SK-N-SH (cell line): ENCODE measurements around the gene ZNF280A. TPM values are rescaled to one million over a fixed set of nuclear protein-coding genes. Genes with fewer than 3 reads are reported as not detected.

ENCODE experiments used
- CTCF ChIA-PET: fragments of 300-600, 350-600 bp; formaldehyde crosslinking; extraction: SDS; loops from one replicate; lab custom pipeline; 2021; lab: Yijun Ruan, JAX
- POLR2A ChIA-PET: fragments of 350-600 bp; sonication (Branson Sonifier 250); formaldehyde crosslinking; extraction: SDS; loops from one replicate; lab custom pipeline; 2020; ENCODE audit warnings: antibody characterized with exemption, inconsistent platforms; lab: Yijun Ruan, JAX
- DNase-seq: peaks from one replicate; pipeline ENCODE4 v3.0.0; 2012
- H2AFZ ChIP-seq: fragments of 200-600 bp; sonication (generic); 2 replicates; pipeline ENCODE4 v1.8.1; 2016; ENCODE audit warnings: antibody characterized with exemption, mild to moderate bottlenecking, low read depth
- H3F3A ChIP-seq: fragments of 200-600 bp; sonication (generic); replicated peaks from 2 replicates; pipeline ENCODE3; 2016; ENCODE audit warnings: antibody characterized with exemption, mild to moderate bottlenecking; ENCODE audit not compliant: insufficient read depth
- H3K27ac ChIP-seq, 2 experiments: fragments of 200-500 bp in 1 of 2; fragments of 200-600 bp in 1 of 2; sonication (Bioruptor generic) in 1 of 2; sonication (generic), shearing (Covaris generic) in 1 of 2; 2 replicates each; pipeline versions ENCODE4 v1.5.1 to v1.6.1; 2014 to 2016; ENCODE audit warnings: low read depth in 2 of 2, inconsistent platforms in 1 of 2, low read length in 1 of 2, mild to moderate bottlenecking in 1 of 2, mixed read lengths in 1 of 2
- H3K27me3 ChIP-seq: fragments of 200-600 bp; sonication (generic), shearing (Covaris generic); 2 replicates; pipeline ENCODE4 v1.6.1; 2016; ENCODE audit warnings: mixed run types; ENCODE audit not compliant: insufficient read depth
- H3K36me3 ChIP-seq, 2 experiments: fragments of 200-500 bp in 1 of 2; fragments of 200-600 bp in 1 of 2; sonication (Bioruptor generic) in 1 of 2; sonication (generic) in 1 of 2; replicated peaks in 1 of 2; 2 replicates each; pipeline versions ENCODE3 to v1.5.1; 2014 to 2016; ENCODE audit warnings: low read length in 1 of 2, mild to moderate bottlenecking in 1 of 2; ENCODE audit not compliant: insufficient read depth in 2 of 2, control insufficient read depth in 1 of 2
- H3K4me1 ChIP-seq, 2 experiments: fragments of 200-500 bp in 1 of 2; fragments of 200-600 bp in 1 of 2; sonication (Bioruptor generic) in 1 of 2; sonication (generic), shearing (Covaris generic) in 1 of 2; 2 replicates each; pipeline versions ENCODE4 v1.5.1 to v1.6.1; 2014 to 2016; ENCODE audit warnings: low read depth in 1 of 2, low read length in 1 of 2, mixed run types in 1 of 2; ENCODE audit not compliant: insufficient read depth in 2 of 2, control insufficient read depth in 1 of 2
- H3K4me2 ChIP-seq: fragments of 200-600 bp; sonication (generic), shearing (Covaris generic); 2 replicates; pipeline ENCODE4 v1.6.1; 2017; ENCODE audit warnings: mixed run types
- H3K4me3 ChIP-seq, 2 experiments: fragments of 200-500 bp in 1 of 2; fragments of 200-600 bp in 1 of 2; sonication (Bioruptor generic) in 1 of 2; sonication (generic), shearing (Covaris generic) in 1 of 2; 2 replicates each; pipeline versions ENCODE4 v1.5.1 to v1.8.1; 2014 to 2016; ENCODE audit warnings: low read depth in 2 of 2, inconsistent platforms in 1 of 2, low read length in 1 of 2, mild to moderate bottlenecking in 1 of 2, mixed read lengths in 1 of 2, moderate library complexity in 1 of 2
- H3K79me2 ChIP-seq: fragments of 200-600 bp; sonication (generic); 2 replicates; pipeline ENCODE4 v1.8.1; 2017; ENCODE audit warnings: mild to moderate bottlenecking; ENCODE audit not compliant: insufficient read depth
- H3K9ac ChIP-seq: fragments of 200-600 bp; sonication (generic); 2 replicates; pipeline ENCODE4 v1.6.1; 2017; ENCODE audit warnings: mixed run types
- H3K9me2 ChIP-seq: fragments of 200-600 bp; sonication (generic); 2 replicates; pipeline ENCODE4 v1.6.1; 2017; ENCODE audit warnings: mixed run types
- H3K9me3 ChIP-seq: fragments of 200-600 bp; sonication (generic); 2 replicates; pipeline ENCODE4 v1.6.1; 2017; ENCODE audit warnings: mixed run types, mild to moderate bottlenecking, moderate library complexity
- H4K20me1 ChIP-seq: fragments of 200-600 bp; sonication (generic); 2 replicates; pipeline ENCODE4 v1.6.1; 2017; ENCODE audit warnings: mild to moderate bottlenecking, mixed run types; ENCODE audit not compliant: insufficient read depth
- CHD2 ChIP-seq: fragments of 150-350 bp; IDR thresholded peaks from 2 replicates; pipeline ENCODE4 v1.6.1; 2018; ENCODE audit warnings: low read length; ENCODE audit not compliant: partially characterized antibody
- ELF1 ChIP-seq: IDR thresholded peaks from 2 replicates; pipeline ENCODE4 v1.4.0; 2012
- EP300 ChIP-seq, 2 experiments: IDR thresholded peaks; 2 replicates each; pipeline versions ENCODE4 v1.4.0 to v1.6.1; 2012; ENCODE audit warnings: borderline replicate concordance in 1 of 2, low read depth in 1 of 2, low read length in 1 of 2
- EZH2phosphoT487 ChIP-seq: fragments of 200-600 bp; sonication (generic); IDR thresholded peaks from 2 replicates; pipeline ENCODE4 v1.6.1; 2017; ENCODE audit warnings: low read depth, mixed run types, mild to moderate bottlenecking, antibody characterized with exemption, moderate library complexity, borderline replicate concordance
- FOXJ3 ChIP-seq: sonication (generic); formaldehyde crosslinking; IDR thresholded peaks from 2 replicates; pipeline ENCODE4 v1.5.1; 2020; ENCODE audit warnings: mild to moderate bottlenecking, missing genetic modification reagents
- GABPA ChIP-seq: IDR thresholded peaks from 2 replicates; pipeline ENCODE4 v1.4.0; 2012; ENCODE audit warnings: low read depth, mild to moderate bottlenecking
- IRF3 ChIP-seq: fragments of 150-350 bp; IDR thresholded peaks from 2 replicates; pipeline ENCODE4 v1.6.1; 2016; ENCODE audit warnings: mild to moderate bottlenecking, low read depth, low read length
- MAX ChIP-seq: IDR thresholded peaks from 2 replicates; pipeline ENCODE4 v1.4.0; 2012; ENCODE audit warnings: low read depth
- MEF2A ChIP-seq: IDR thresholded peaks from 2 replicates; pipeline ENCODE4 v1.4.0; 2012; ENCODE audit warnings: low read depth, borderline replicate concordance
- MXI1 ChIP-seq: IDR thresholded peaks from 2 replicates; pipeline ENCODE4 v1.6.1; 2012; ENCODE audit warnings: mild to moderate bottlenecking, low read depth, low read length, improper control_type of control experiment
- NRF1 ChIP-seq: IDR thresholded peaks from 2 replicates; pipeline ENCODE4 v1.6.1; 2012; ENCODE audit warnings: low read depth, mild to moderate bottlenecking, low read length
- PBX3 ChIP-seq: IDR thresholded peaks from 2 replicates; pipeline ENCODE4; 2012
- POLR2AphosphoS5 ChIP-seq: IDR thresholded peaks from 2 replicates; pipeline ENCODE4 v1.6.1; 2012; ENCODE audit warnings: low read depth, low read length
- RXRA ChIP-seq: IDR thresholded peaks from 2 replicates; pipeline ENCODE4 v1.4.0; 2012; ENCODE audit warnings: low read depth, mild to moderate bottlenecking, borderline replicate concordance
- SMC3 ChIP-seq: IDR thresholded peaks from 2 replicates; pipeline ENCODE4 v1.6.1; 2012; ENCODE audit warnings: low read depth, low read length, improper control_type of control experiment
- TAF1 ChIP-seq: IDR thresholded peaks from 2 replicates; pipeline ENCODE4 v1.6.1; 2012; ENCODE audit warnings: low read depth, mild to moderate bottlenecking, low read length, moderate library complexity, borderline replicate concordance
- TEAD4 ChIP-seq: IDR thresholded peaks from 2 replicates; pipeline ENCODE4 v1.4.0; 2012; ENCODE audit warnings: mild to moderate bottlenecking, borderline replicate concordance; ENCODE audit not compliant: insufficient read depth
- USF2 ChIP-seq: fragments of 150-350 bp; IDR thresholded peaks from 2 replicates; pipeline ENCODE4 v1.6.1; 2017; ENCODE audit warnings: antibody characterized with exemption, low read length, low read depth, borderline replicate concordance
- ZBTB33 ChIP-seq: IDR thresholded peaks from 2 replicates; pipeline ENCODE4 v1.4.0; 2012; ENCODE audit warnings: low read depth, borderline replicate concordance
- WGBS: methylation state at CpG from one replicate; pipeline ENCODE4 v1.1.6; 2017; ENCODE audit warnings: low lambda C conversion rate; 5-methylcytosine and 5-hydroxymethylcytosine counted together
- polyA plus RNA-seq, 3 experiments: library from polyadenylated mRNA; depleted of rRNA; stranded (reverse); fragments of >200 nt; gene quantifications; 2 replicates each; pipeline ENCODE4 v1.2.3, GENCODE V29; 2012

ZNF280A gene
- polyA plus RNA-seq, 1 of the 3 experiments (the other 2 are of a cell fraction), result not detected

GRCh38 chr22:22467112-22467511 lies 53.0 kb downstream of the ZNF280A start:
- POLR2A ChIA-PET, result no interaction called here

More at GRCh38 chr22:22467112-22467511, 53.0 kb downstream of the ZNF280A start:
- no peak for TF ChIP-seq SMC3
- TF ChIP-seq RXRA, result no peak
- no peak for TF ChIP-seq MXI1
- no peak for TF ChIP-seq GABPA
- no peak for TF ChIP-seq ZBTB33
- TF ChIP-seq NRF1, result no peak
- no peak for TF ChIP-seq FOXJ3 (CRISPR knock-in tag)
- no peak for TF ChIP-seq POLR2AphosphoS5
- TF ChIP-seq ELF1, result no peak
- no peak for TF ChIP-seq TEAD4
- TF ChIP-seq IRF3, result no peak
- no peak for TF ChIP-seq TAF1
- TF ChIP-seq CHD2, result no peak
- no peak for TF ChIP-seq EP300 (IDR thresholded peaks at IDR 0.05; ENCODE audit: borderline replicate concordance in 1 of 2, low read depth in 1 of 2, low read length in 1 of 2)
- TF ChIP-seq MEF2A, result no peak
- no peak for TF ChIP-seq PBX3
- TF ChIP-seq USF2, result no peak
- TF ChIP-seq EZH2phosphoT487, result no peak
- no peak for TF ChIP-seq MAX
- TF ChIP-seq, all 33 proteins: peak for 0
- Histone ChIP-seq H3K9me2 (no peaks in the 10 kb centered on the region), H3K27me3 (peaks cover 6% of the 10 kb centered on the region; the same call in 1 of the 2 replicates), H3K4me1 (peaks cover 0 to 2% of the 10 kb centered on the region in 2 experiments; a peak in 1 of 4 replicates), H2AFZ (no peak overlapping the region), H3K4me2 (no peak overlapping the region), H3K9ac (no peak overlapping the region), H3K4me3 (no peak overlapping the region), H3K9me3 (no peaks in the 10 kb centered on the region), H3K36me3 (no peaks in the 10 kb centered on the region), H3F3A (no peaks in the 10 kb centered on the region), H3K27ac (no peak overlapping the region), H3K79me2 (no peaks in the 10 kb centered on the region), H4K20me1 (no peaks in the 10 kb centered on the region)
- CTCF ChIA-PET, result interaction anchor here (0.8 to 1.6 kb wide), 3 partner anchors 42 to 109 kb away, joined by 3 to 5 read pairs (median 4); partner anchors contain the start of gene ZNF280B
- WGBS, result 5% methylated on average over 1 of the region's 1 CpG
- no peak for DNase-seq
